GM12865 (cell line): ENCODE results near the gene SMC5.
"Not testable (repeated sequence)": the region's sequence is repeated elsewhere in the genome, so short reads cannot be mapped to it uniquely, and the experiment has no call there.

Source experiments
- DNase-seq: peaks from one replicate; pipeline ENCODE4 v3.0.0; 2010; ENCODE audit warnings: low read depth
- H3K4me3 ChIP-seq: 2 replicates; pipeline ENCODE4 v1.5.1; 2011; ENCODE audit warnings: mild to moderate bottlenecking, low read depth, low read length, control low read depth
- CTCF ChIP-seq: IDR thresholded peaks from 2 replicates; pipeline ENCODE4 v1.5.1; 2011; ENCODE audit warnings: low read length, control low read depth, low read depth, inconsistent platforms; ENCODE audit not compliant: insufficient read depth; ENCODE audit errors: missing control alignments

The SMC5 gene

DNA sequence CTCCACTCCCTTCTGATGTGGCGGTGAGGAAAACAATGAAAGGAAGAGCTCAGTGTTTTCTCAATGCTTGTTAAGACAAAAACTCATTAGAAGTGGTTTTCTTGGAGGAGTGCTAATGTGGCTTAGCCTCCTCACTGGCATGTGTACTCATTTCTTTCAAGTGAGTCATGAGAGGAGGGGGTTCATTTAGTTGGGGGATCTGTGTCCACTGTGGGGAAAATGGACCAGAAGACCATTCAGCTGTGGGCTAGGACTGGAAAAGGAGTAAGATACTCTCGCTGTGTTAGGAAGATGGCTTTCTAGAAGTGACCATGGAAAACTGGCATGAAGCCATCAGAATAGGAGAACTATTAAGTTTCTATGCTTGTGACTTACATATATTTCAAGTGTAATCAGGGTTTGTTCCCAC is 132.2 kb downstream of the SMC5 start:
- DNase-seq: no peak
- no peak overlapping the region for H3K4me3 ChIP-seq
- no peak for TF ChIP-seq CTCF

DNA sequence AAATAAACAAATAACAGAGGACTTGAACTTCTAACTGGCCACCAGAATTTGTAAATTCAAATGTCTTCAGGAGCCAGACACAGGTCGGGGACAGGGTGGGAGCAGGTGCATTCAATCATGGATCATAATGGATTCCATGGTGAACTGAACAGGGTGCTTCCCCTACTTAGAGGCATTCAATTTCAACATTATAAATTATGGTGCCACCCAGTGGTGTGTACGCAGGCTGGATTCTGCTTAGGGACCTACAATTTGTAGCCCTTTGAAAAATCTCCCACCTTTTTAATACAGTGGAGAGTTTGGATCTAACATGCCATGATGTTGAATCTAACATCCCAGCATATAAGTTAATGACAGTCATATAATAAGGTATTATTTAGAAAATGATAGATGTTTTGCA is 133.4 kb downstream of the SMC5 start:
- no peak overlapping the region for H3K4me3 ChIP-seq
- no peak for TF ChIP-seq CTCF
- no peak for DNase-seq

GRCh38 chr9:70392850-70393249 is 134.1 kb downstream of the SMC5 start:
- H3K4me3 ChIP-seq: no peak overlapping the region
- no peak for DNase-seq
- TF ChIP-seq CTCF: no peak

DNA sequence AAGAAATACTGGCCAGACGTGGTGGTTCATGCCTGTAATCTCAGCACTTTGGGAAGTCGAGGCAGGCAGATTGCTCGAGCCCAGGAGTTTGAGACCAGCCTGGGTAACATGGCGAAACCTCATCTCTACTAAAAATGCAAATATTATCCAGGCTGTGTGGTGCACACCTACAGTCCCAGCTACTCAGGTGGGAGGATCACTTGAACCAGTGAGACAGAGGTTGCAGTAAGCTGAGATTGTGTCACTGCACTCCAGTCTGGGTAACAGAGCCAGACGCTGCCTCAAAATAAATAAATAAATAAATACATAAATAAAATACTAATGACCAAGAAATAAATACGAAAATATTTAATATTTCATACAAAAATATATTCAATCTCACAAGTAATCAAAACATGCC is 136.9 kb downstream of the SMC5 start:
- H3K4me3 ChIP-seq: no peak overlapping the region
- TF ChIP-seq CTCF: no peak
- no peak for DNase-seq

GRCh38 chr9:70398145-70398556 is 139.4 kb downstream of the SMC5 start:
- no peak for TF ChIP-seq CTCF
- no peak overlapping the region for H3K4me3 ChIP-seq
- DNase-seq: peak; percentile 50

DNA sequence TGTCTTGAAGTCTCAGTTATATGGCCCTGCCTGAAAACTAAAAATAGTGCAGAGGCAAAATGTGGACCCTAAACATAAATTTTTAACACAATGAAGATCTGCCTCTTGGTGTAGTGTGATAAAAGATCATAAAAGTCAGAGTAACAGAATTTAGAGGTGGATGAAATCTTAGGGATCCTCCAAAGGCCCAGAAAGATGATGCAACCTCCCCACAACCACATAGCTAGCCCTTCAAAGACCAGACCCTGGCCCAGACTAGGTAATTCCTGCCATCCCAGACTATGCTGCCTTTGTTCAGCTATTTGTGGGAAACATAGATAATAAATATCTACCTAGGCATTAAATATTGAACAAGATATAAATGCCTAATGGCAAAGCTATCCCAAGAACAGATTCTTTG is 140.4 kb downstream of the SMC5 start:
- no peak for TF ChIP-seq CTCF
- no peak overlapping the region for H3K4me3 ChIP-seq
- no peak for DNase-seq

GRCh38 chr9:70400107-70400892 is 141.5 kb downstream of the SMC5 start:
- no peak overlapping the region for H3K4me3 ChIP-seq
- TF ChIP-seq CTCF: no peak
- no peak for DNase-seq

- H3K4me3 ChIP-seq, DNase-seq: not testable (repeated sequence)
Measured at GRCh38 chr9:70401241-70401640, 142.5 kb downstream of the SMC5 start.
